HG02970 (cell line): Measurements from ENCODE around the gene C5AR1.
"Not testable (repeated sequence)": the region's sequence is repeated elsewhere in the genome, so short reads cannot be mapped to it uniquely, and the experiment has no call there.

Experiments used
- ATAC-seq: cut with Tn5 transposase; IDR thresholded peaks from one replicate; pipeline ENCODE4 v1.9.1; 2021; ENCODE audit warnings: mild to moderate bottlenecking, moderate library complexity, moderate number of reproducible peaks; ENCODE audit not compliant: unreplicated experiment, low FRiP score

Gene C5AR1

GRCh38 chr19:47324502-47324901 is 14.8 kb downstream of the C5AR1 start:
- ATAC-seq = no peak

- ATAC-seq = no peak
Measured at GRCh38 chr19:47330466-47330869, 20.8 kb downstream of the C5AR1 start.

GRCh38 chr19:47331490-47331889 is 21.8 kb downstream of the C5AR1 start:
- ATAC-seq = no peak

- ATAC-seq = no peak
Measured at GRCh38 chr19:47331931-47332547, 22.4 kb downstream of the C5AR1 start, which contains the start of gene C5AR2. Gene C5AR2 (plus strand): TSS chr19:47332175. CDS start chr19:47340800, 8,625 bp downstream.

- not testable (repeated sequence) for ATAC-seq
Measured at GRCh38 chr19:47336765-47337718, 27.4 kb downstream of the C5AR1 start.

- no peak for ATAC-seq
Measured at GRCh38 chr19:47339196-47339880, 29.7 kb downstream of the C5AR1 start.

- ATAC-seq = no peak
Measured at GRCh38 chr19:47340477-47341208, 31.0 kb downstream of the C5AR1 start.

GRCh38 chr19:47341734-47342133 is 32.1 kb downstream of the C5AR1 start:
- no peak for ATAC-seq

GRCh38 chr19:47343194-47343802 is 33.6 kb downstream of the C5AR1 start:
- ATAC-seq = no peak

- no peak for ATAC-seq
Measured at GRCh38 chr19:47344425-47344824, 34.8 kb downstream of the C5AR1 start.

- not testable (repeated sequence) for ATAC-seq
Measured at GRCh38 chr19:47346024-47346423, 36.4 kb downstream of the C5AR1 start.

GRCh38 chr19:47348819-47349795 is 39.4 kb downstream of the C5AR1 start, which contains the start of gene DHX34:
Gene DHX34 (plus strand): TSS chr19:47349315. CDS start chr19:47353031, 3,716 bp downstream.
- ATAC-seq = peak; percentile 94

GRCh38 chr19:47350630-47351029 is 41.0 kb downstream of the C5AR1 start:
- ATAC-seq = no peak

GRCh38 chr19:47351548-47351947 is 41.9 kb downstream of the C5AR1 start:
- ATAC-seq = no peak

GRCh38 chr19:47352095-47352494 is 42.4 kb downstream of the C5AR1 start:
- ATAC-seq = no peak

GRCh38 chr19:47353307-47353712 is 43.6 kb downstream of the C5AR1 start:
- no peak for ATAC-seq

- no peak for ATAC-seq
Measured at GRCh38 chr19:47356900-47357299, 47.2 kb downstream of the C5AR1 start.

- no peak for ATAC-seq
Measured at GRCh38 chr19:47357788-47358680, 48.4 kb downstream of the C5AR1 start.
